ENCODE measurements around the gene FGD4. TPM values are rescaled to one million over a fixed set of nuclear protein-coding genes. Genes with fewer than 3 reads are reported as not detected.

Gene FGD4
- total and polyA plus RNA-seq, 2 donors from 2014 or later: 4.9 to 55.5 TPM

- Histone ChIP-seq H3K27ac (ENCODE audit: low read depth in 2 of 2, low read length in 2 of 2) (no peak overlapping the region), H3K9ac (ENCODE audit: low read length in 3 of 3) (no peak overlapping the region), H3K36me3 (ENCODE audit: control insufficient read depth in 2 of 3, insufficient read depth in 3 of 3, low read length in 3 of 3) (no peaks in the 10 kb centered on the region), H3K4me1 (ENCODE audit: control insufficient read depth in 2 of 3, insufficient read depth in 2 of 3, low read depth in 1 of 3, low read length in 3 of 3) (peaks cover 6 to 12% (median 6%) of the 10 kb centered on the region in 3 donors), H3K9me3 (ENCODE audit: control insufficient read depth in 2 of 3, insufficient read depth in 1 of 3, low read length in 3 of 3) (no peaks in the 10 kb centered on the region), H3K4me3 (ENCODE audit: low read length in 3 of 3) (no peak overlapping the region), H3K27me3 (ENCODE audit: control insufficient read depth, insufficient read depth, low read length) (no peaks in the 10 kb centered on the region)
- FAIRE-seq: no peak
- DNase-seq: no peak
- intact Hi-C loops (cut with DNase I): no loop called here
- TF ChIP-seq, protein P1, sequence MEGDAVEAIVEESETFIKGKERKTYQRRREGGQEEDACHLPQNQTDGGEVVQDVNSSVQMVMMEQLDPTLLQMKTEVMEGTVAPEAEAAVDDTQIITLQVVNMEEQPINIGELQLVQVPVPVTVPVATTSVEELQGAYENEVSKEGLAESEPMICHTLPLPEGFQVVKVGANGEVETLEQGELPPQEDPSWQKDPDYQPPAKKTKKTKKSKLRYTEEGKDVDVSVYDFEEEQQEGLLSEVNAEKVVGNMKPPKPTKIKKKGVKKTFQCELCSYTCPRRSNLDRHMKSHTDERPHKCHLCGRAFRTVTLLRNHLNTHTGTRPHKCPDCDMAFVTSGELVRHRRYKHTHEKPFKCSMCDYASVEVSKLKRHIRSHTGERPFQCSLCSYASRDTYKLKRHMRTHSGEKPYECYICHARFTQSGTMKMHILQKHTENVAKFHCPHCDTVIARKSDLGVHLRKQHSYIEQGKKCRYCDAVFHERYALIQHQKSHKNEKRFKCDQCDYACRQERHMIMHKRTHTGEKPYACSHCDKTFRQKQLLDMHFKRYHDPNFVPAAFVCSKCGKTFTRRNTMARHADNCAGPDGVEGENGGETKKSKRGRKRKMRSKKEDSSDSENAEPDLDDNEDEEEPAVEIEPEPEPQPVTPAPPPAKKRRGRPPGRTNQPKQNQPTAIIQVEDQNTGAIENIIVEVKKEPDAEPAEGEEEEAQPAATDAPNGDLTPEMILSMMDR (IDR thresholded peaks at IDR 0.05; ENCODE audit: borderline replicate concordance, extremely low read depth, insufficient read depth): no peak
Observed at GRCh38 chr12:32499048-32499447, 99.7 kb downstream of the FGD4 start.

GRCh38 chr12:32501835-32502333 is 102.5 kb downstream of the FGD4 start:
- intact Hi-C loops (cut with DNase I): no loop called here
- no peaks in the 10 kb centered on the region for H3K36me3 ChIP-seq (ENCODE audit: control insufficient read depth in 2 of 3, insufficient read depth in 3 of 3, low read length in 3 of 3)
- peak overlapping the region in 2 of 3 donors; percentile 3 to 10 for H3K9ac ChIP-seq (ENCODE audit: low read length in 3 of 3)
- no peaks in the 10 kb centered on the region for H3K9me3 ChIP-seq (ENCODE audit: control insufficient read depth in 2 of 3, insufficient read depth in 1 of 3, low read length in 3 of 3)
- H3K27me3 ChIP-seq (ENCODE audit: control insufficient read depth, insufficient read depth, low read length): no peaks in the 10 kb centered on the region
- FAIRE-seq (no peak), DNase-seq (peak in 4 of 5 donors; percentile 75 to 92 (median 84))
- TF ChIP-seq, protein P1 (IDR thresholded peaks at IDR 0.05; ENCODE audit: borderline replicate concordance, extremely low read depth, insufficient read depth): no peak
- H3K27ac ChIP-seq (ENCODE audit: low read depth in 2 of 2, low read length in 2 of 2): peak overlapping the region; percentile 43 to 77
- H3K4me1 ChIP-seq (ENCODE audit: control insufficient read depth in 2 of 3, insufficient read depth in 2 of 3, low read depth in 1 of 3, low read length in 3 of 3): peaks cover 6 to 25% (median 21%) of the 10 kb centered on the region in 3 donors
- peak overlapping the region in 2 of 3 donors; percentile 1 to 35 for H3K4me3 ChIP-seq (ENCODE audit: low read length in 3 of 3)

GRCh38 chr12:32502693-32503502 is 103.5 kb downstream of the FGD4 start:
- no peaks in the 10 kb centered on the region for H3K36me3 ChIP-seq (ENCODE audit: control insufficient read depth in 2 of 3, insufficient read depth in 3 of 3, low read length in 3 of 3)
- no peaks in the 10 kb centered on the region for H3K9me3 ChIP-seq (ENCODE audit: control insufficient read depth in 2 of 3, insufficient read depth in 1 of 3, low read length in 3 of 3)
- H3K27me3 ChIP-seq (ENCODE audit: control insufficient read depth, insufficient read depth, low read length): no peaks in the 10 kb centered on the region
- peaks cover 6 to 26% (median 21%) of the 10 kb centered on the region in 3 donors for H3K4me1 ChIP-seq (ENCODE audit: control insufficient read depth in 2 of 3, insufficient read depth in 2 of 3, low read depth in 1 of 3, low read length in 3 of 3)
- intact Hi-C loops (cut with DNase I): no loop called here
- no peak for DNase-seq
- peak overlapping the region in 1 of 3 donors; percentile 10 for H3K9ac ChIP-seq (ENCODE audit: low read length in 3 of 3)
- FAIRE-seq: no peak
- H3K4me3 ChIP-seq (ENCODE audit: low read length in 3 of 3): peak overlapping the region; percentile 4 to 35 (median 9)
- peak overlapping the region; percentile 43 to 77 for H3K27ac ChIP-seq (ENCODE audit: low read depth in 2 of 2, low read length in 2 of 2)
- TF ChIP-seq, protein P1 (IDR thresholded peaks at IDR 0.05; ENCODE audit: borderline replicate concordance, extremely low read depth, insufficient read depth): no peak

All from kidney (tissue), 14 donors.